HEK293 (cell line): Measurements from ENCODE around the gene PHACTR2.
"Not testable (repeated sequence)": the region's sequence is repeated elsewhere in the genome, so short reads cannot be mapped to it uniquely, and the experiment has no call there.

Source experiments
- CTCF ChIP-seq: fragments of 450-650 bp; formaldehyde crosslinking; IDR thresholded peaks from 2 replicates; pipeline ENCODE4 v1.5.1; 2016; ENCODE audit warnings: missing biosample characterization, missing genetic modification characterization
- ZBTB20 ChIP-seq: fragments of 450-650 bp; formaldehyde crosslinking; IDR thresholded peaks from 2 replicates; pipeline ENCODE4 v1.5.1; 2016; ENCODE audit warnings: missing biosample characterization, missing genetic modification characterization
- ZFP41 ChIP-seq: fragments of 450-650 bp; formaldehyde crosslinking; IDR thresholded peaks from 2 replicates; pipeline ENCODE4 v1.5.1; 2016; ENCODE audit warnings: missing biosample characterization, missing genetic modification characterization, borderline replicate concordance
- TF ChIP-seq, protein P1 (sequence below): fragments of 450-650 bp; formaldehyde crosslinking; IDR thresholded peaks from 2 replicates; pipeline ENCODE4 v1.5.1; 2016; ENCODE audit warnings: missing biosample characterization, missing genetic modification characterization
- TF ChIP-seq, protein P2 (sequence below): fragments of 450-650 bp; formaldehyde crosslinking; IDR thresholded peaks from 2 replicates; pipeline ENCODE4 v1.5.1; 2016; ENCODE audit warnings: missing biosample characterization, missing genetic modification characterization

- TF ChIP-seq, protein P1, sequence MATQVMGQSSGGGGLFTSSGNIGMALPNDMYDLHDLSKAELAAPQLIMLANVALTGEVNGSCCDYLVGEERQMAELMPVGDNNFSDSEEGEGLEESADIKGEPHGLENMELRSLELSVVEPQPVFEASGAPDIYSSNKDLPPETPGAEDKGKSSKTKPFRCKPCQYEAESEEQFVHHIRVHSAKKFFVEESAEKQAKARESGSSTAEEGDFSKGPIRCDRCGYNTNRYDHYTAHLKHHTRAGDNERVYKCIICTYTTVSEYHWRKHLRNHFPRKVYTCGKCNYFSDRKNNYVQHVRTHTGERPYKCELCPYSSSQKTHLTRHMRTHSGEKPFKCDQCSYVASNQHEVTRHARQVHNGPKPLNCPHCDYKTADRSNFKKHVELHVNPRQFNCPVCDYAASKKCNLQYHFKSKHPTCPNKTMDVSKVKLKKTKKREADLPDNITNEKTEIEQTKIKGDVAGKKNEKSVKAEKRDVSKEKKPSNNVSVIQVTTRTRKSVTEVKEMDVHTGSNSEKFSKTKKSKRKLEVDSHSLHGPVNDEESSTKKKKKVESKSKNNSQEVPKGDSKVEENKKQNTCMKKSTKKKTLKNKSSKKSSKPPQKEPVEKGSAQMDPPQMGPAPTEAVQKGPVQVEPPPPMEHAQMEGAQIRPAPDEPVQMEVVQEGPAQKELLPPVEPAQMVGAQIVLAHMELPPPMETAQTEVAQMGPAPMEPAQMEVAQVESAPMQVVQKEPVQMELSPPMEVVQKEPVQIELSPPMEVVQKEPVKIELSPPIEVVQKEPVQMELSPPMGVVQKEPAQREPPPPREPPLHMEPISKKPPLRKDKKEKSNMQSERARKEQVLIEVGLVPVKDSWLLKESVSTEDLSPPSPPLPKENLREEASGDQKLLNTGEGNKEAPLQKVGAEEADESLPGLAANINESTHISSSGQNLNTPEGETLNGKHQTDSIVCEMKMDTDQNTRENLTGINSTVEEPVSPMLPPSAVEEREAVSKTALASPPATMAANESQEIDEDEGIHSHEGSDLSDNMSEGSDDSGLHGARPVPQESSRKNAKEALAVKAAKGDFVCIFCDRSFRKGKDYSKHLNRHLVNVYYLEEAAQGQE (tag by site-specific recombination), result not testable (repeated sequence)
- TF ChIP-seq ZBTB20 (tag by site-specific recombination); ZFP41; CTCF: not testable (repeated sequence)
- TF ChIP-seq, protein P2, sequence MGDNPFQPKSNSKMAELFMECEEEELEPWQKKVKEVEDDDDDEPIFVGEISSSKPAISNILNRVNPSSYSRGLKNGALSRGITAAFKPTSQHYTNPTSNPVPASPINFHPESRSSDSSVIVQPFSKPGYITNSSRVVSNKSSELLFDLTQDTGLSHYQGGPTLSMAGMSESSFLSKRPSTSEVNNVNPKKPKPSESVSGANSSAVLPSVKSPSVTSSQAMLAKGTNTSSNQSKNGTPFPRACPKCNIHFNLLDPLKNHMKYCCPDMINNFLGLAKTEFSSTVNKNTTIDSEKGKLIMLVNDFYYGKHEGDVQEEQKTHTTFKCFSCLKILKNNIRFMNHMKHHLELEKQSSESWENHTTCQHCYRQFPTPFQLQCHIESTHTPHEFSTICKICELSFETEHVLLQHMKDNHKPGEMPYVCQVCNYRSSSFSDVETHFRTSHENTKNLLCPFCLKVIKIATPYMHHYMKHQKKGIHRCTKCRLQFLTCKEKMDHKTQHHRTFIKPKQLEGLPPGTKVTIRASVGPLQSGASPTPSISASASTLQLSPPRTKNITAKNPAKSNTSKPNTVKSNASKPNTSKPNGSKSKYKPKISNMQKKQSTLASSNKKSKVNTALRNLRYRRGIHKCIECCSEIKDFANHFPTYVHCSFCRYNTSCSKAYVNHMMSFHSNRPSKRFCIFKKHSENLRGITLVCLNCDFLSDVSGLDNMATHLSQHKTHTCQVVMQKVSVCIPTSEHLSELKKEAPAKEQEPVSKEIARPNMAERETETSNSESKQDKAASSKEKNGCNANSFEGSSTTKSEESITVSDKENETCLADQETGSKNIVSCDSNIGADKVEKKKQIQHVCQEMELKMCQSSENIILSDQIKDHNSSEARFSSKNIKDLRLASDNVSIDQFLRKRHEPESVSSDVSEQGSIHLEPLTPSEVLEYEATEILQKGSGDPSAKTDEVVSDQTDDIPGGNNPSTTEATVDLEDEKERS (tag by site-specific recombination), result not testable (repeated sequence)
Observed at GRCh38 chr6:143786371-143786770, 108.6 kb downstream of the PHACTR2 start.
